H1 (cell line): Measurements from ENCODE around the gene LIF. TPM values are rescaled to one million over a fixed set of nuclear protein-coding genes. Genes with fewer than 3 reads are reported as not detected.
A peak's percentile ranks its signal among the peaks of the same experiment; 100 is the strongest.

Experiments
- CTCF ChIA-PET: fragments of 300-600 bp; sonication (Branson Sonifier 250); formaldehyde crosslinking; loops from one replicate; lab custom pipeline; 2021; ENCODE audit not compliant: partially characterized antibody; lab: Charles Lee
- POLR2A ChIA-PET: fragments of 300-600 bp; sonication (Branson Sonifier 250); formaldehyde crosslinking; loops from one replicate; lab custom pipeline; 2021; ENCODE audit warnings: inconsistent platforms; ENCODE audit not compliant: partially characterized antibody; lab: Charles Lee
- DNase-seq, 2 experiments: peaks; one replicate each; pipeline versions ENCODE4 v3.0.0 to v3.0.0-alpha.2; 2010 to 2022; ENCODE audit warnings: low spot score in 2 of 2, low read depth in 1 of 2, mixed read lengths in 1 of 2
- FAIRE-seq: peaks from 2 replicates; lab custom pipeline; 2011; peaks lifted over from hg19 to GRCh38; lab: Jason Lieb, UNC
- H2AFZ ChIP-seq: 2 replicates; pipeline ENCODE4 v1.8.1; 2012; ENCODE audit warnings: low read length, inconsistent platforms
- H2AK5ac ChIP-seq: 2 replicates; pipeline ENCODE4 v1.6.1; 2013; ENCODE audit warnings: low read depth, low read length
- H2BK120ac ChIP-seq: replicated peaks from 2 replicates; pipeline ENCODE3; 2013; ENCODE audit warnings: low read depth, low read length, inconsistent platforms
- H2BK12ac ChIP-seq: 2 replicates; pipeline ENCODE4 v1.6.1; 2013; ENCODE audit warnings: low read depth, low read length
- H2BK15ac ChIP-seq: 2 replicates; pipeline ENCODE4 v1.6.1; 2013; ENCODE audit warnings: low read length
- H2BK20ac ChIP-seq: 2 replicates; pipeline ENCODE4 v1.6.1; 2013; ENCODE audit warnings: low read length
- H2BK5ac ChIP-seq: 2 replicates; pipeline ENCODE4 v1.6.1; 2013; ENCODE audit warnings: low read depth, low read length
- H3K14ac ChIP-seq: 2 replicates; pipeline ENCODE4 v1.6.1; 2013; ENCODE audit warnings: inconsistent platforms; ENCODE audit not compliant: insufficient read length
- H3K18ac ChIP-seq: 2 replicates; pipeline ENCODE4 v1.6.1; 2013; ENCODE audit warnings: low read length; ENCODE audit errors: extremely low read depth
- H3K23ac ChIP-seq: 2 replicates; pipeline ENCODE4 v1.6.1; 2013; ENCODE audit warnings: inconsistent platforms; ENCODE audit not compliant: insufficient read length
- H3K23me2 ChIP-seq: 2 replicates; pipeline ENCODE4 v1.6.1; 2013; ENCODE audit warnings: low read depth, low read length
- H3K27ac ChIP-seq: 2 replicates; pipeline ENCODE4 v1.6.1; 2011; ENCODE audit warnings: low read depth, low read length, inconsistent platforms
- H3K27me3 ChIP-seq, 4 experiments: replicated peaks in 1 of 4; 1 replicate in 1 of 4; 2 replicates in 3 of 4; pipeline versions ENCODE4 v1.6.1 to v1.8.1; 2011 to 2013; ENCODE audit warnings: low read length in 3 of 4, mild to moderate bottlenecking in 3 of 4, inconsistent platforms in 2 of 4, mixed read lengths in 2 of 4, moderate library complexity in 1 of 4; ENCODE audit not compliant: control insufficient read depth in 3 of 4, insufficient read depth in 3 of 4; ENCODE audit errors: extremely low read depth in 1 of 4
- H3K36me3 ChIP-seq, 4 experiments: 2 replicates each; pipeline versions ENCODE4 v1.6.1 to v1.8.1; 2011 to 2013; ENCODE audit warnings: mild to moderate bottlenecking in 4 of 4, low read length in 3 of 4, moderate library complexity in 2 of 4, control low read depth in 1 of 4, inconsistent platforms in 1 of 4; ENCODE audit not compliant: insufficient read depth in 4 of 4, control insufficient read depth in 2 of 4
- H3K4ac ChIP-seq: replicated peaks from 2 replicates; pipeline ENCODE3; 2013; ENCODE audit warnings: low read length, low read depth, mixed read lengths, inconsistent platforms; ENCODE audit not compliant: insufficient read length
- H3K4me1 ChIP-seq, 4 experiments: replicated peaks in 1 of 4; 1 replicate in 1 of 4; 2 replicates in 3 of 4; pipeline versions ENCODE4 v1.6.1 to v1.8.1; 2011 to 2013; ENCODE audit warnings: low read length in 3 of 4, inconsistent platforms in 2 of 4, mixed read lengths in 1 of 4; ENCODE audit not compliant: insufficient read depth in 4 of 4, control insufficient read depth in 3 of 4
- H3K4me2 ChIP-seq, 2 experiments: 2 replicates each; pipeline versions ENCODE4 v1.6.1 to v1.8.1; 2011 to 2013; ENCODE audit warnings: low read depth in 2 of 2, low read length in 2 of 2, control low read depth in 1 of 2, inconsistent platforms in 1 of 2, mild to moderate bottlenecking in 1 of 2; ENCODE audit not compliant: insufficient read depth in 1 of 2
- H3K4me3 ChIP-seq, 4 experiments: fragments of 200-600, 300-600 bp in 1 of 4; sonication (generic), shearing (Covaris generic), sonication (Bioruptor Twin) in 1 of 4; 2 replicates each; pipeline versions ENCODE4 v1.5.1 to v1.8.1; 2011 to 2016; ENCODE audit warnings: low read length in 4 of 4, low read depth in 3 of 4, control low read depth in 2 of 4, inconsistent platforms in 2 of 4, mild to moderate bottlenecking in 2 of 4, mixed read lengths in 1 of 4, moderate library complexity in 1 of 4; ENCODE audit not compliant: insufficient read depth in 2 of 4; ENCODE audit errors: extremely low read depth in 1 of 4
- H3K56ac ChIP-seq: replicated peaks from 2 replicates; pipeline ENCODE3; 2013; ENCODE audit warnings: low read depth, mild to moderate bottlenecking, mixed read lengths, low read length, inconsistent platforms; ENCODE audit not compliant: insufficient read length
- H3K79me1 ChIP-seq: 2 replicates; pipeline ENCODE4 v1.6.1; 2013; ENCODE audit warnings: low read depth, low read length, control low read depth
- H3K79me2 ChIP-seq, 2 experiments: 2 replicates each; pipeline versions ENCODE4 v1.6.1 to v1.8.1; 2012 to 2013; ENCODE audit warnings: low read length in 2 of 2, mild to moderate bottlenecking in 2 of 2, inconsistent platforms in 1 of 2; ENCODE audit not compliant: insufficient read depth in 2 of 2, control insufficient read depth in 1 of 2
- H3K9ac ChIP-seq, 4 experiments: replicated peaks in 1 of 4; 1 replicate in 1 of 4; 2 replicates in 3 of 4; pipeline versions ENCODE4 v1.6.1 to v1.8.1; 2011 to 2013; ENCODE audit warnings: low read depth in 3 of 4, low read length in 3 of 4, control low read depth in 2 of 4, mild to moderate bottlenecking in 2 of 4, moderate library complexity in 2 of 4, inconsistent platforms in 1 of 4; ENCODE audit errors: extremely low read depth in 1 of 4
- H3K9me3 ChIP-seq, 2 experiments: 2 replicates each; pipeline versions ENCODE4 v1.6.1 to v1.8.1; 2012 to 2013; ENCODE audit warnings: mild to moderate bottlenecking in 2 of 2, moderate library complexity in 2 of 2, control low read depth in 1 of 2, inconsistent platforms in 1 of 2, low read depth in 1 of 2, low read length in 1 of 2, mixed read lengths in 1 of 2; ENCODE audit not compliant: insufficient read depth in 2 of 2
- H4K20me1 ChIP-seq, 2 experiments: replicated peaks in 1 of 2; 2 replicates each; pipeline versions ENCODE3 to v1.8.1; 2011 to 2013; ENCODE audit warnings: inconsistent platforms in 2 of 2, low read length in 2 of 2, mild to moderate bottlenecking in 1 of 2; ENCODE audit not compliant: insufficient read depth in 2 of 2, control insufficient read depth in 1 of 2
- H4K5ac ChIP-seq: 2 replicates; pipeline ENCODE4 v1.6.1; 2013; ENCODE audit warnings: low read length, low read depth, mixed read lengths, inconsistent platforms; ENCODE audit not compliant: insufficient read length
- H4K8ac ChIP-seq: 2 replicates; pipeline ENCODE4 v1.8.0; 2013; ENCODE audit warnings: mild to moderate bottlenecking, moderate library complexity, low read length, inconsistent platforms; ENCODE audit not compliant: insufficient read depth; ENCODE audit errors: extremely low read depth
- H4K91ac ChIP-seq: replicated peaks from 2 replicates; pipeline ENCODE3; 2013; ENCODE audit warnings: low read length, mixed read lengths, inconsistent platforms; ENCODE audit not compliant: insufficient read length
- FOSL1 ChIP-seq: IDR thresholded peaks from 2 replicates; pipeline ENCODE4 v1.6.1; 2011; ENCODE audit warnings: mild to moderate bottlenecking, low read depth, low read length, moderate library complexity; ENCODE audit not compliant: insufficient read depth
- PHF8 ChIP-seq: fragments of 200-600 bp; sonication (generic); conservative IDR thresholded peaks from 2 replicates; pipeline ENCODE4 v1.7.1; 2012; ENCODE audit warnings: low read depth, mild to moderate bottlenecking, inconsistent platforms, low read length, moderate library complexity
- POU5F1 ChIP-seq: IDR thresholded peaks from 2 replicates; pipeline ENCODE4 v1.6.1; 2011; ENCODE audit warnings: low read depth, mild to moderate bottlenecking, low read length, moderate library complexity
- RAD21 ChIP-seq, 2 experiments: IDR thresholded peaks in 1 of 2; conservative IDR thresholded peaks in 1 of 2; 2 replicates each; pipeline ENCODE4 v1.6.1; 2011; ENCODE audit warnings: low read depth in 2 of 2, low read length in 2 of 2, improper control_type of control experiment in 1 of 2, inconsistent platforms in 1 of 2, mild to moderate bottlenecking in 1 of 2, moderate library complexity in 1 of 2
- WGBS, 2 experiments: shearing (Covaris generic) in 1 of 2; methylation state at CpG; one replicate each; pipeline versions ENCODE4 v1.1.6 to v1.1.7; 2013 to 2015; ENCODE audit warnings: low lambda C conversion rate in 2 of 2, mixed read lengths in 2 of 2, inconsistent platforms in 1 of 2, low coverage in 1 of 2, missing lambda C conversion rate in 1 of 2; ENCODE audit not compliant: insufficient replicate concordance in 2 of 2, insufficient coverage in 1 of 2, insufficient read length in 1 of 2; ENCODE audit errors: extremely low coverage in 1 of 2, missing lambda C conversion rate in 1 of 2; 5-methylcytosine and 5-hydroxymethylcytosine counted together
- polyA plus RNA-seq, 7 experiments: library from polyadenylated mRNA; depleted of rRNA in 3 of 7; stranded (reverse) in 5 of 7; unstranded in 2 of 7; fragments of >200 nt in 5 of 7; fragments of 200-250 nt in 2 of 7; gene quantifications; 1 replicate in 5 of 7; 2 replicates in 1 of 7; 4 replicates in 1 of 7; pipeline versions ENCODE4 v1.2.1 to v1.2.3, GENCODE V29; 2011 to 2013; ENCODE audit warnings: missing spikeins in 2 of 7, mixed read lengths in 2 of 7
- total RNA-seq: library from RNA; stranded (reverse); fragmentation: NEBNext Ultra II Directional; extraction: Animal tissue kit (Norgen Biotek cat#: 25700); gene quantifications from 2 replicates; pipeline ENCODE4 v1.2.1, GENCODE V29; 2021

The LIF gene
- total and polyA plus RNA-seq, 2 of the 8 experiments (the other 6 are each of a cell fraction or from before 2014, with no cell fraction given): 3.3 to 3.5 TPM

DNA sequence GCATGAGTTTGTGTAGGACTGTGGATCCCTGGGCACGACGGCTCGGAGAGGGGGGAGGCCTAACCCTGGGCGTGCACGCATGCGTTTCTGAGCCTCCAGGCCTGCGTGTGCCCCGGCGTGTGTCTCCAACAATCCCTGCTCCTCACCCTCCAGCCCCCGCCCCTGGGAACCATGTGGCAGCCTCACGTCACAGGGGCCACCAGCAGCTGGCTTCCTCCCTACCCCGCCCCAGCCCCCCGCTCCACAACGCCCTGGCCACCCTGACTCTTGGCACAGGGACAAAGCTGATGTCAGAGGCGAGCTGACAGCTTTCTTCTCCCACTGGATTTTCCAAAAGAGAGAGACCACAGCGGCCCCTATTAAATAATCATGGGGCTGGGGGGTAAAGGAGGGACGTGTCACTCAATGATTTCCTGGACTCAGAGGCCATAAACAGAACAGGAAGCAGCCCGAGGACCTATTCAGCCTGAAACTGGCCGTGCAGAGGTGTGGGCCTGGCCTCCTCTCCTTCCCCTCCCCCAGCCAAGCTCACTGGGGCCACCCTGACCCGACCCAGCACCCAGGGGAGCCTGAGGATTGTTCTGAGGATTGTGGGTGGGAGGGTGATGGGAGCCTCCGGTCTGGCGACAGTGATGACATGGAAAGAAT lies 6.8 kb upstream of the LIF start:
- H3K4me2 ChIP-seq: no peak overlapping the region
- no peaks in the 10 kb centered on the region for H3K9me3 ChIP-seq
- DNase-seq (no peak), FAIRE-seq (no peak)
- H3K14ac ChIP-seq: no peak overlapping the region
- H3K79me2 ChIP-seq: no peaks in the 10 kb centered on the region
- no peak overlapping the region for H2AFZ ChIP-seq
- peak overlapping the region; percentile 94 for H4K91ac ChIP-seq
- H3K4me3 ChIP-seq: no peak overlapping the region
- H3K23me2 ChIP-seq: no peaks in the 10 kb centered on the region; the same call in 1 of the 2 replicates
- no peak overlapping the region for H4K5ac ChIP-seq
- no peak overlapping the region for H3K23ac ChIP-seq
- peak overlapping the region; percentile 100 for H2BK15ac ChIP-seq
- H2BK20ac ChIP-seq: peak overlapping the region; percentile 94
- no peaks in the 10 kb centered on the region for H3K79me1 ChIP-seq
- POLR2A ChIA-PET: no interaction called here
- H2BK5ac ChIP-seq: peak overlapping the region; percentile 94
- H4K20me1 ChIP-seq: peaks cover 0 to 2% of the 10 kb centered on the region in 2 experiments
- peak overlapping the region; percentile 90; the same call in 1 of the 2 replicates for H3K18ac ChIP-seq
- H4K8ac ChIP-seq: no peak overlapping the region
- peak overlapping the region; percentile 98; the same call in 1 of the 2 replicates for H2AK5ac ChIP-seq
- peak overlapping the region; percentile 100; the same call in 1 of the 2 replicates for H2BK12ac ChIP-seq
- no peak overlapping the region for H3K56ac ChIP-seq
- CTCF ChIA-PET: interaction anchor here (1.8 kb wide), 1 partner anchor 135 kb away, joined by 4 read pairs; no protein-coding TSS in a partner anchor
- peaks cover 0 to 2% (median 0%) of the 10 kb centered on the region in 4 experiments; a peak in 1 of 7 replicates for H3K27me3 ChIP-seq
- H3K4ac ChIP-seq: peak overlapping the region; percentile 63
- no peak overlapping the region for H2BK120ac ChIP-seq
- H3K9ac ChIP-seq: no peak overlapping the region
- no peak overlapping the region for H3K27ac ChIP-seq
- peaks cover 7 to 20% (median 13%) of the 10 kb centered on the region in 4 experiments for H3K4me1 ChIP-seq
- no peaks in the 10 kb centered on the region for H3K36me3 ChIP-seq
- 71% methylated on average over 19 of the region's 22 CpGs; no CpG with 5 or more reads in 1 of the 2 experiments for WGBS, 2 experiments
- TF ChIP-seq POU5F1 (no peak), RAD21 (IDR thresholded peaks at IDR 0.05 in 1 of 2, conservative IDR thresholded peaks at IDR 0.05 in 1 of 2; ENCODE audit: low read depth in 2 of 2, low read length in 2 of 2) (no peak), FOSL1 (no peak), PHF8 (no peak)
